HL-60 (cell line): ENCODE results near the gene SHISA4.

Experiments used
- GABPA ChIP-seq: IDR thresholded peaks from 2 replicates; pipeline ENCODE4 v1.6.1; 2012; ENCODE audit warnings: low read depth
- TF ChIP-seq, protein P1 (sequence below): IDR thresholded peaks from 2 replicates; pipeline ENCODE4 v1.6.1; 2012; ENCODE audit warnings: low read depth; ENCODE audit not compliant: insufficient replicate concordance
- TF ChIP-seq, protein P2 (sequence below): IDR thresholded peaks from one replicate; pipeline ENCODE4 v1.5.1; 2011; ENCODE audit warnings: low read length, control low read depth, inconsistent platforms; ENCODE audit not compliant: insufficient read depth

DNA sequence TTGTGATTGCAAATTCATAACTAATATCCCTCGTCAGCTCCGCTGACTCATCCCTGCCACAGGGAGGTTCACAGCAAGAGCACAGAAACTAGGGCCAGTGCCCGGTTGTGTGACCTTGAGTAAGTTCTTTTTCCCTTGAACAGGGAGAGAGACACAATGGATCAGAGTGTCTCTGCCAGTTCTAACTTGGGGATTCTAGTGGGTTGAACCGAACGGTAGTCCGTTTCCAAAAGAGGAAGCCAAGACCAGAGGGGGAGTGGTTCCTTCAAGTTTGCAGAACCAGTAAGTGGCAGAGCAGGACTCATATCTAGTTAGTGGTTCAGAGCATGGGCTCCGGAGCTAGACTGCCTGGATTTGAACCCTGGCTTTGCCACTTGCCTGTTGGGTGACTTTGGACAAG lies 4.9 kb upstream of the SHISA4 start:
- TF ChIP-seq, protein P1, sequence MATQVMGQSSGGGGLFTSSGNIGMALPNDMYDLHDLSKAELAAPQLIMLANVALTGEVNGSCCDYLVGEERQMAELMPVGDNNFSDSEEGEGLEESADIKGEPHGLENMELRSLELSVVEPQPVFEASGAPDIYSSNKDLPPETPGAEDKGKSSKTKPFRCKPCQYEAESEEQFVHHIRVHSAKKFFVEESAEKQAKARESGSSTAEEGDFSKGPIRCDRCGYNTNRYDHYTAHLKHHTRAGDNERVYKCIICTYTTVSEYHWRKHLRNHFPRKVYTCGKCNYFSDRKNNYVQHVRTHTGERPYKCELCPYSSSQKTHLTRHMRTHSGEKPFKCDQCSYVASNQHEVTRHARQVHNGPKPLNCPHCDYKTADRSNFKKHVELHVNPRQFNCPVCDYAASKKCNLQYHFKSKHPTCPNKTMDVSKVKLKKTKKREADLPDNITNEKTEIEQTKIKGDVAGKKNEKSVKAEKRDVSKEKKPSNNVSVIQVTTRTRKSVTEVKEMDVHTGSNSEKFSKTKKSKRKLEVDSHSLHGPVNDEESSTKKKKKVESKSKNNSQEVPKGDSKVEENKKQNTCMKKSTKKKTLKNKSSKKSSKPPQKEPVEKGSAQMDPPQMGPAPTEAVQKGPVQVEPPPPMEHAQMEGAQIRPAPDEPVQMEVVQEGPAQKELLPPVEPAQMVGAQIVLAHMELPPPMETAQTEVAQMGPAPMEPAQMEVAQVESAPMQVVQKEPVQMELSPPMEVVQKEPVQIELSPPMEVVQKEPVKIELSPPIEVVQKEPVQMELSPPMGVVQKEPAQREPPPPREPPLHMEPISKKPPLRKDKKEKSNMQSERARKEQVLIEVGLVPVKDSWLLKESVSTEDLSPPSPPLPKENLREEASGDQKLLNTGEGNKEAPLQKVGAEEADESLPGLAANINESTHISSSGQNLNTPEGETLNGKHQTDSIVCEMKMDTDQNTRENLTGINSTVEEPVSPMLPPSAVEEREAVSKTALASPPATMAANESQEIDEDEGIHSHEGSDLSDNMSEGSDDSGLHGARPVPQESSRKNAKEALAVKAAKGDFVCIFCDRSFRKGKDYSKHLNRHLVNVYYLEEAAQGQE: no peak
- TF ChIP-seq, protein P2, sequence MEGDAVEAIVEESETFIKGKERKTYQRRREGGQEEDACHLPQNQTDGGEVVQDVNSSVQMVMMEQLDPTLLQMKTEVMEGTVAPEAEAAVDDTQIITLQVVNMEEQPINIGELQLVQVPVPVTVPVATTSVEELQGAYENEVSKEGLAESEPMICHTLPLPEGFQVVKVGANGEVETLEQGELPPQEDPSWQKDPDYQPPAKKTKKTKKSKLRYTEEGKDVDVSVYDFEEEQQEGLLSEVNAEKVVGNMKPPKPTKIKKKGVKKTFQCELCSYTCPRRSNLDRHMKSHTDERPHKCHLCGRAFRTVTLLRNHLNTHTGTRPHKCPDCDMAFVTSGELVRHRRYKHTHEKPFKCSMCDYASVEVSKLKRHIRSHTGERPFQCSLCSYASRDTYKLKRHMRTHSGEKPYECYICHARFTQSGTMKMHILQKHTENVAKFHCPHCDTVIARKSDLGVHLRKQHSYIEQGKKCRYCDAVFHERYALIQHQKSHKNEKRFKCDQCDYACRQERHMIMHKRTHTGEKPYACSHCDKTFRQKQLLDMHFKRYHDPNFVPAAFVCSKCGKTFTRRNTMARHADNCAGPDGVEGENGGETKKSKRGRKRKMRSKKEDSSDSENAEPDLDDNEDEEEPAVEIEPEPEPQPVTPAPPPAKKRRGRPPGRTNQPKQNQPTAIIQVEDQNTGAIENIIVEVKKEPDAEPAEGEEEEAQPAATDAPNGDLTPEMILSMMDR: no peak
- TF ChIP-seq GABPA: no peak
